H1 (cell line): ENCODE results near the gene SKIC3.

ENCODE experiments used
- CREB1 ChIP-seq: IDR thresholded peaks from 2 replicates; pipeline ENCODE4 v1.6.1; 2012; ENCODE audit warnings: inconsistent platforms
- EP300 ChIP-seq, 2 experiments: IDR thresholded peaks; 1 replicate in 1 of 2; 2 replicates in 1 of 2; pipeline ENCODE4 v1.6.1; 2011 to 2012; ENCODE audit warnings: low read depth in 2 of 2, low read length in 2 of 2, mild to moderate bottlenecking in 2 of 2, borderline replicate concordance in 1 of 2, inconsistent platforms in 1 of 2, moderate library complexity in 1 of 2
- EZH2 ChIP-seq: fragments of 200-600 bp; sonication (generic); IDR thresholded peaks from 2 replicates; pipeline ENCODE4 v1.7.1; 2012; ENCODE audit warnings: low read depth, mild to moderate bottlenecking, moderate library complexity, low read length, inconsistent platforms; ENCODE audit not compliant: severe bottlenecking
- GABPA ChIP-seq: IDR thresholded peaks from 2 replicates; pipeline ENCODE4 v1.6.1; 2011; ENCODE audit warnings: mild to moderate bottlenecking, low read length, moderate library complexity, borderline replicate concordance; ENCODE audit not compliant: insufficient read depth
- HDAC6 ChIP-seq: IDR thresholded peaks from one replicate; pipeline ENCODE4 v1.7.1; 2012; ENCODE audit warnings: low read depth, mild to moderate bottlenecking, inconsistent platforms, low read length, moderate library complexity
- POLR2A ChIP-seq, 2 experiments: IDR thresholded peaks; 1 replicate in 1 of 2; 2 replicates in 1 of 2; pipeline ENCODE4 v1.6.1; 2011; ENCODE audit warnings: low read depth in 2 of 2, low read length in 2 of 2, mild to moderate bottlenecking in 2 of 2; ENCODE audit errors: control extremely low read depth in 1 of 2
- TAF1 ChIP-seq: IDR thresholded peaks from 2 replicates; pipeline ENCODE4 v1.6.1; 2011; ENCODE audit warnings: mild to moderate bottlenecking, low read depth, low read length
- TCF12 ChIP-seq: IDR thresholded peaks from 2 replicates; pipeline ENCODE4 v1.6.1; 2011; ENCODE audit warnings: low read depth, mild to moderate bottlenecking, low read length
- TF ChIP-seq, protein P1 (sequence below), 3 experiments: IDR thresholded peaks; 1 replicate in 2 of 3; 2 replicates in 1 of 3; pipeline versions ENCODE4 v1.5.1 to v1.6.1; 2011; ENCODE audit warnings: low read length in 3 of 3, mild to moderate bottlenecking in 3 of 3, inconsistent platforms in 2 of 3, low read depth in 1 of 3, moderate library complexity in 1 of 3; ENCODE audit not compliant: insufficient read depth in 1 of 3; ENCODE audit errors: control extremely low read depth in 1 of 3
- TF ChIP-seq, protein P2 (sequence below): IDR thresholded peaks from 2 replicates; pipeline ENCODE4 v1.6.1; 2011; ENCODE audit warnings: low read length, improper control_type of control experiment

DNA sequence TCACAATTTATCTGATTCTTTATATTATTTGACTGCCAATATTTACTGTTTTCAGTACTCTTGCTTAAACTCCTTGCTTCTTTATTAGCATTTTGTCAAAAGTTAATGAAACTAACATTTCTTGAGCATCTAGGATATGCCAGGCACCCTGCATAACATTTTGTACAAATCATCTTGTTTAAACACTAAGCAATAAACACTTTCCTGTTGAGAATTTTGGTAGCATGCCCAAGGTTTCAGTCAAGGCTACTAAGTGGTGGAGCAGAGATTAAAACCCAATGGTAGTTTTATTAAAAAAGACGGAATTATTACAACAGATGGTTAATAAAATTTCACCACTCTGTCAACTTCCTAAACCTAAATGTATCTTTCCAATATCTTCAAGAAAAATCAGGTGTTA lies 43.2 kb downstream of the SKIC3 start:
- TF ChIP-seq, protein P1, sequence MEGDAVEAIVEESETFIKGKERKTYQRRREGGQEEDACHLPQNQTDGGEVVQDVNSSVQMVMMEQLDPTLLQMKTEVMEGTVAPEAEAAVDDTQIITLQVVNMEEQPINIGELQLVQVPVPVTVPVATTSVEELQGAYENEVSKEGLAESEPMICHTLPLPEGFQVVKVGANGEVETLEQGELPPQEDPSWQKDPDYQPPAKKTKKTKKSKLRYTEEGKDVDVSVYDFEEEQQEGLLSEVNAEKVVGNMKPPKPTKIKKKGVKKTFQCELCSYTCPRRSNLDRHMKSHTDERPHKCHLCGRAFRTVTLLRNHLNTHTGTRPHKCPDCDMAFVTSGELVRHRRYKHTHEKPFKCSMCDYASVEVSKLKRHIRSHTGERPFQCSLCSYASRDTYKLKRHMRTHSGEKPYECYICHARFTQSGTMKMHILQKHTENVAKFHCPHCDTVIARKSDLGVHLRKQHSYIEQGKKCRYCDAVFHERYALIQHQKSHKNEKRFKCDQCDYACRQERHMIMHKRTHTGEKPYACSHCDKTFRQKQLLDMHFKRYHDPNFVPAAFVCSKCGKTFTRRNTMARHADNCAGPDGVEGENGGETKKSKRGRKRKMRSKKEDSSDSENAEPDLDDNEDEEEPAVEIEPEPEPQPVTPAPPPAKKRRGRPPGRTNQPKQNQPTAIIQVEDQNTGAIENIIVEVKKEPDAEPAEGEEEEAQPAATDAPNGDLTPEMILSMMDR (IDR thresholded peaks at IDR 0.05; ENCODE audit: control extremely low read depth in 1 of 3, insufficient read depth in 1 of 3, low read depth in 1 of 3, low read length in 3 of 3) = no peak
- TF ChIP-seq HDAC6 = no peak
- no peak for TF ChIP-seq GABPA
- TF ChIP-seq POLR2A (IDR thresholded peaks at IDR 0.05; ENCODE audit: control extremely low read depth in 1 of 2, low read depth in 2 of 2, low read length in 2 of 2) = no peak
- TF ChIP-seq CREB1 = no peak
- TF ChIP-seq EZH2 = no peak
- no peak for TF ChIP-seq TAF1
- TF ChIP-seq, protein P2, sequence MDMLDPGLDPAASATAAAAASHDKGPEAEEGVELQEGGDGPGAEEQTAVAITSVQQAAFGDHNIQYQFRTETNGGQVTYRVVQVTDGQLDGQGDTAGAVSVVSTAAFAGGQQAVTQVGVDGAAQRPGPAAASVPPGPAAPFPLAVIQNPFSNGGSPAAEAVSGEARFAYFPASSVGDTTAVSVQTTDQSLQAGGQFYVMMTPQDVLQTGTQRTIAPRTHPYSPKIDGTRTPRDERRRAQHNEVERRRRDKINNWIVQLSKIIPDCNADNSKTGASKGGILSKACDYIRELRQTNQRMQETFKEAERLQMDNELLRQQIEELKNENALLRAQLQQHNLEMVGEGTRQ = no peak
- no peak for TF ChIP-seq EP300 (IDR thresholded peaks at IDR 0.05; ENCODE audit: borderline replicate concordance in 1 of 2, low read depth in 2 of 2, low read length in 2 of 2)
- TF ChIP-seq TCF12 = no peak
